Fibroblast of lung (primary cell): ENCODE results near the gene ARPP21.

ENCODE experiments used
- CTCF ChIP-seq, 2 donors: IDR thresholded peaks in 1 of 2; conservative IDR thresholded peaks in 1 of 2; 1 replicate in 1 of 2; 2 replicates in 1 of 2; pipeline ENCODE4 v1.5.1; 2011 to 2012; ENCODE audit warnings: low read length in 2 of 2, control low read depth in 1 of 2, inconsistent platforms in 1 of 2, low read depth in 1 of 2, mild to moderate bottlenecking in 1 of 2
- EZH2 ChIP-seq: IDR thresholded peaks from 2 replicates; pipeline ENCODE4 v1.5.1; 2012; ENCODE audit warnings: low read length, control low read depth, mild to moderate bottlenecking; ENCODE audit errors: missing control alignments

DNA sequence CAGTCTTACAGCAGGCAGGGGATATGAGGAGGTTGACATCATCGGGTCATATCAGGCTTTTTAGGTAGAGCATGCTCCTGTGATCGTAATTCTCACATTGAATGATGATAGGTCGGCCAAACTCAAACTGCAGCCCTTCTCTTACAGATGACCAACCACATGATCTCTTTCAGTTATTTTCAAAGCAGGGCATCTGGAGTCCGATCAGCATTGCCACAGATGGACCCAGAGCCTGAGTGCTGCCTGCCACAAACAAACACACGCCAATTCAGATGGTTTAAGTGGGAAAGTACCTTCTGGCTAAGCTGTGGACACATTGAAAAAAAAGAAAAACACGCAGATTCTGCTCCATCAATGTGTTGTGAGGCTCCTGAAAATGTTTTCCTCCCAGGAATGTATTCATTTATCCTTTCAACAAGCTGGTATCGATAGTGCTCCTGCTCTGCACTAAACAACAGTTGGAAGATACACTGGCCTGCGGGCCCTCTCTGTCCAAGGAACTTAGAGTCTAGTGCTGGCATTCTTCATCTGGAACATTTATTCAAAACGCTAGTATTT lies 31.2 kb downstream of the ARPP21 start:
- no peak for TF ChIP-seq CTCF (conservative IDR thresholded peaks at IDR 0.05 in 1 of 2, IDR thresholded peaks at IDR 0.05 in 1 of 2; ENCODE audit: low read depth in 1 of 2, low read length in 2 of 2)
- no peak for TF ChIP-seq EZH2
